GM18505 (cell line): ENCODE data around the gene HOXD12.

Source experiments
- ATAC-seq: cut with Tn5 transposase; IDR thresholded peaks from one replicate; pipeline ENCODE4 v1.9.1; 2021; ENCODE audit not compliant: unreplicated experiment
- POLR2A ChIP-seq: IDR thresholded peaks from 4 replicates; pipeline ENCODE4 v1.6.1; 2011; ENCODE audit warnings: borderline replicate concordance; ENCODE audit not compliant: insufficient read depth, insufficient read length; ENCODE audit errors: extremely low read depth

Gene HOXD12

DNA sequence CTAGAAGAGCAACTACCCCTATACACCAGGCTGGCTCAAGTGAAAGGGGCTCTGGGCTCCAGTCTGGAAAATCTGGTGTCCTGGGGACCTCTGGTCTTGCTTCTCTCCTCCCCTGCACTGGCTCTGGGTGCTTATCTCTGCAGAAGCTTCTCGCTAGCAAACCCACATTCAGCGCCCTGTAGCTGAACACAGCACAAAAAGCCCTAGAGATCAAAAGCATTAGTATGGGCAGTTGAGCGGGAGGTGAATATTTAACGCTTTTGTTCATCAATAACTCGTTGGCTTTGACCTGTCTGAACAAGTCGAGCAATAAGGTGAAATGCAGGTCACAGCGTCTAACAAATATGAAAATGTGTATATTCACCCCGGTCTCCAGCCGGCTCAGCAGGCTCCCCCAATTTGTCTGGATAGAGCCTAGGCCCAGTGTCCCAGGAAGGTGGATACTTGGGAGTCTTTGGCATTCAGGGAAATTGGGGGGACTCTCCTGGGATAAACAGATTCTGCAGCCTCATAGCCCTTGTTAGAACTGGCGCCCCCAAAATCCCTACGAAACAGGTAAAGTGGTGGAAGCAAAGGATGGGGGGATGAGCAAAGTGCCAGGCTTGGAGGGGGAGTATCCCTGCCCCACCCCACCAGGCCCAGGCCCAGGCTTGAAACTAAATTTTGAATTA lies 49.3 kb downstream of the HOXD12 start:
- ATAC-seq, result no peak
- TF ChIP-seq POLR2A, result no peak

GRCh38 chr2:176149481-176149938 lies 49.9 kb downstream of the HOXD12 start:
- no peak for ATAC-seq
- no peak for TF ChIP-seq POLR2A

DNA sequence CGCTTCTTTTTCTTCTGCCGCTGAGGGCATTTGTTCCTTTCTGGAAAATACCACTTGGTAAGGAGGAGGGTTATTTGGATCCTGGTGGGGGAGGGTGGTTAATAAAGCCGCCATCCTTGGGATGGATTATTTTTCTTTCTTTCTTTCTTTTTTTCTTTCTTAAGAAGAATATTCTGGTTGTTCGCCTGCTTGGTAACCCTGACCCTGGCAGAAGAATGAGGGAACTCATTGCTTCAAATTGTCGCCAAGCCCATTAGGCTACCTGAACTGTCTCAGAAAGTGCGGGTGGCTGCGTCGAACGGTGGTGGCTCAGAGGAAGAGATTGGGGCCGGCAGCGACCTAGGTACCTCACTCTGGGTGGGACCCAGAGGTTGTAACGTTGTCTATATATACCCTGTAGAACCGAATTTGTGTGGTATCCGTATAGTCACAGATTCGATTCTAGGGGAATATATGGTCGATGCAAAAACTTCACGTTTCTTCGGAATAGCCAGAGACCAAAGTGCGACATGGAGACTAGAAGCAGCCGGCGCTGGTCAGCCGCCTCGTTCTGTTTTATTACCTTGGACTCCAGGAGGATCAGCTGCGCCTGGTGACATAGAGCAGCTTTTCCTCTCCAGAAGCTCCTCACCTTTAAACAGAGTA lies 50.5 kb downstream of the HOXD12 start:
- TF ChIP-seq POLR2A, result no peak
- no peak for ATAC-seq

DNA sequence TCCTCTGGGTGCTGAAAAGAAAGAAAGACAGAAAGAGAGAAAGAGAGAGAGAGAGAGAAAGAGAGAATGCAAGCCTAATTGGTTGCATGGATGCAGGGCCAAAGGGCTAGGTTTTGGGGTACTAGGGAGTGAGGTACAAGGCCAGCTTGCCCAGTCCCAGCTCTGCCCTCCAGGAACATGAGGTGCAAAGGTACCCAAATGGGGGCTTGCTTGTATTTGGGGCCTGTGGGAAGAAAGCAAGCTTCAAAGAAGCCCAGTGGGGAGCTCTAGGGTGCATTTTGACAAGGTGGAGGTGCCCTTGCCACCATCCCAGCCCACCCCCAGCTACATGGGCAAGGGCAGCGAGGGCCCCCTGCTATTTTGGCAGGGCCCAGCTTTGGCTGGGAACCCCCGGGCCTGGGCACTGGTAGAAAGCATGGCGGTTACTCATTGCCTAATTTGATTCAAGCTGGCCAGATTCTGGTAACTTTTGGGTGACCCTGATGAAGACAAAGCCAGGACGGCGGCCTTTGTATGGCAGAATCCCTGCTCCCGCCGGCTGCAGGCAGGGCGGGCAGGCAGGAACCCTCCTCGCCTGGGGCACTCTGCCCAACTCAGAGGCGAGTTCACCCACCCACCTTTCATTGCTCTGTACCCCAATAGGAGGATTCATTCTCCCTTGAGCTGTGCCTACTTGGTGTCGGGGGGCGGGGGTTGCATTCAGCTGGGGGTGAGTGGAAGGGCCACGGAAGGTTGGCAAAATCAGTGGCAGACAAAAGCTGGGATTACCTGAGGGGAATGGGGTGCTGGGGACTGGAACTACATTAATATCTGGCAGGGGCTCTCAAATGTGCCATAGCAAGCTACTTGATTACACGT lies 51.2 kb downstream of the HOXD12 start:
- ATAC-seq, result no peak
- no peak for TF ChIP-seq POLR2A

DNA sequence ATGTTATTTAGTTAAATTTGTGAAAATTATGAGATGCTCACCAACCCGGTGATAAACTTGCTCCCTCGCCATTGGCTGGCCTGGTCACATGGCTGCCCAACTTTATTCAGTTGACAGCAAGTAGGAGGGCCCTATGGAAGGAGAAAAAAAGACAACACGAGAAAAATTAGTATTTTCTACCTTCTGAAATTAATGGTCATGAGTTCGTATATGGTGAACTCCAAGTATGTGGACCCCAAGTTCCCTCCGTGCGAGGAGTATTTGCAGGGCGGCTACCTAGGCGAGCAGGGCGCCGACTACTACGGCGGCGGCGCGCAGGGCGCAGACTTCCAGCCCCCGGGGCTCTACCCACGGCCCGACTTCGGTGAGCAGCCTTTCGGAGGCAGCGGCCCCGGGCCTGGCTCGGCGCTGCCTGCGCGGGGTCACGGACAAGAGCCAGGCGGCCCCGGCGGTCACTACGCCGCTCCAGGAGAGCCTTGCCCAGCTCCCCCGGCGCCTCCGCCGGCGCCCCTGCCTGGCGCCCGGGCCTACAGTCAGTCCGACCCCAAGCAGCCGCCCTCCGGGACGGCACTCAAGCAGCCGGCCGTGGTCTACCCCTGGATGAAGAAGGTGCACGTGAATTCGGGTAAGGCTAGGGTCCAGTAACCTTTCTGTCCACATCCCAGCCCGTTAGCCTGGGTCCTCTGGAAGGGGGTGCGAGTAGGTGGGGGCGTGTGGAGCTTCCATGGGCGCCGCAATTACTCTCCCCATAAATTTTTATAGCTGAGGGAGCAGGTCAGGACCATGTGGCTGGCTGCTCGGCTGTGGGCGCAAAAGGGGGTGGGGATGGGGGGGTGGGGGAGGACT lies 52.1 kb downstream of the HOXD12 start, which contains the start of gene HOXD4:
TSS of gene HOXD4 (plus strand) at position 109 of the 846 bp plus-strand sequence. CDS start at position 193, 84 bp downstream.
- ATAC-seq, result no peak

More for the DNA sequence above, 52.1 kb downstream of the HOXD12 start, which contains the start of gene HOXD4:
- TF ChIP-seq POLR2A, result no peak
